ENCODE data around the gene TBC1D2B. TPM values are rescaled to one million over a fixed set of nuclear protein-coding genes. Genes with fewer than 3 reads are reported as not detected.

TBC1D2B gene
- polyA plus RNA-seq, 1 donor from 2014 or later: 9.4 TPM

GRCh38 chr15:78083687-78084448 is 6.4 kb upstream of the TBC1D2B start:
- H3K79me2 ChIP-seq (replicated peaks; ENCODE audit: insufficient read depth, low read length): no peaks in the 10 kb centered on the region
- no peaks in the 10 kb centered on the region for H3K27me3 ChIP-seq (ENCODE audit: insufficient read depth, low read depth, low read length)
- H4K20me1 ChIP-seq (ENCODE audit: insufficient read depth): no peaks in the 10 kb centered on the region
- H3K9me3 ChIP-seq (ENCODE audit: low read length): no peaks in the 10 kb centered on the region
- no peak for TF ChIP-seq CTCF (IDR thresholded peaks at IDR 0.05; ENCODE audit: poor library complexity, severe bottlenecking)
- TF ChIP-seq TAF1 (IDR thresholded peaks at IDR 0.05; ENCODE audit: low read depth): no peak
- TF ChIP-seq RAD21 (conservative IDR thresholded peaks at IDR 0.05): no peak
- no peak for TF ChIP-seq MXI1 (conservative IDR thresholded peaks at IDR 0.05; ENCODE audit: poor library complexity, severe bottlenecking)
- no peak for TF ChIP-seq POLR2AphosphoS5 (IDR thresholded peaks at IDR 0.05)
- no peak for TF ChIP-seq REST (IDR thresholded peaks at IDR 0.05; ENCODE audit: borderline replicate concordance)
- no peak for TF ChIP-seq SMC3 (conservative IDR thresholded peaks at IDR 0.05; ENCODE audit: poor library complexity)
- no peak for TF ChIP-seq EP300 (conservative IDR thresholded peaks at IDR 0.05; ENCODE audit: poor library complexity, severe bottlenecking)
- TF ChIP-seq EZH2 (IDR thresholded peaks at IDR 0.05; ENCODE audit: borderline replicate concordance, insufficient read depth, low read length, poor library complexity, severe bottlenecking): no peak
- no peaks in the 10 kb centered on the region for H3K9me2 ChIP-seq (ENCODE audit: insufficient read depth, low read length)
- H3K36me3 ChIP-seq (ENCODE audit: insufficient read depth, low read length): no peaks in the 10 kb centered on the region
- no peak overlapping the region for H3K9ac ChIP-seq (ENCODE audit: low read length)
- H3K27ac ChIP-seq (ENCODE audit: low read length): no peak overlapping the region
- H3F3A ChIP-seq (ENCODE audit: insufficient read depth, low read length, poor library complexity, severe bottlenecking): no peaks in the 10 kb centered on the region
- H2AFZ ChIP-seq (ENCODE audit: low read depth, low read length): no peak overlapping the region
- no peak overlapping the region for H3K4me3 ChIP-seq (ENCODE audit: low read length)
- no peak overlapping the region for H3K4me2 ChIP-seq (ENCODE audit: low read length)

- no peak overlapping the region for H2AFZ ChIP-seq (ENCODE audit: low read depth, low read length)
- H3K27me3 ChIP-seq (ENCODE audit: insufficient read depth, low read depth, low read length): no peaks in the 10 kb centered on the region
- no peaks in the 10 kb centered on the region for H3K79me2 ChIP-seq (replicated peaks; ENCODE audit: insufficient read depth, low read length)
- no peaks in the 10 kb centered on the region for H3K9me3 ChIP-seq (ENCODE audit: low read length)
- H3K4me3 ChIP-seq (ENCODE audit: low read length): no peak overlapping the region
- H3K9me2 ChIP-seq (ENCODE audit: insufficient read depth, low read length): no peaks in the 10 kb centered on the region
- H3K36me3 ChIP-seq (ENCODE audit: insufficient read depth, low read length): no peaks in the 10 kb centered on the region
- no peak overlapping the region for H3K4me2 ChIP-seq (ENCODE audit: low read length)
- no peak overlapping the region for H3K27ac ChIP-seq (ENCODE audit: low read length)
- H3K9ac ChIP-seq (ENCODE audit: low read length): no peak overlapping the region
- no peaks in the 10 kb centered on the region for H3F3A ChIP-seq (ENCODE audit: insufficient read depth, low read length, poor library complexity, severe bottlenecking)
- TF ChIP-seq EP300 (conservative IDR thresholded peaks at IDR 0.05; ENCODE audit: poor library complexity, severe bottlenecking): no peak
- TF ChIP-seq REST (IDR thresholded peaks at IDR 0.05; ENCODE audit: borderline replicate concordance): no peak
- no peak for TF ChIP-seq TAF1 (IDR thresholded peaks at IDR 0.05; ENCODE audit: low read depth)
- TF ChIP-seq EZH2 (IDR thresholded peaks at IDR 0.05; ENCODE audit: borderline replicate concordance, insufficient read depth, low read length, poor library complexity, severe bottlenecking): no peak
- no peak for TF ChIP-seq RAD21 (conservative IDR thresholded peaks at IDR 0.05)
- TF ChIP-seq SMC3 (conservative IDR thresholded peaks at IDR 0.05; ENCODE audit: poor library complexity): no peak
- TF ChIP-seq CTCF (IDR thresholded peaks at IDR 0.05; ENCODE audit: poor library complexity, severe bottlenecking): no peak
- TF ChIP-seq POLR2AphosphoS5 (IDR thresholded peaks at IDR 0.05): no peak
- TF ChIP-seq MXI1 (conservative IDR thresholded peaks at IDR 0.05; ENCODE audit: poor library complexity, severe bottlenecking): no peak
- no peaks in the 10 kb centered on the region for H4K20me1 ChIP-seq (ENCODE audit: insufficient read depth)
Observed at GRCh38 chr15:78083186-78083585, 5.7 kb upstream of the TBC1D2B start.

All from neural cell (in vitro differentiated cells).